ENCODE results near the gene PACRG. TPM values are rescaled to one million over a fixed set of nuclear protein-coding genes. Genes with fewer than 3 reads are reported as not detected.

Gene PACRG
- total and polyA plus RNA-seq, 2 of the 8 experiments (the other 6 are each of a cell fraction or from before 2014, with no cell fraction given), result 0.44 to 0.54 TPM

GRCh38 chr6:163356743-163357142 lies 629.0 kb downstream of the PACRG start (continued):
- TF ChIP-seq SAP30 (IDR thresholded peaks at IDR 0.05; ENCODE audit: insufficient read depth, insufficient replicate concordance, low read length) (no peak), CHD7 (IDR thresholded peaks at IDR 0.05; ENCODE audit: insufficient replicate concordance, low read length) (no peak), KDM1A (IDR thresholded peaks at IDR 0.05; ENCODE audit: borderline replicate concordance, low read length) (no peak), EZH2 (IDR thresholded peaks at IDR 0.05; ENCODE audit: low read depth, low read length, severe bottlenecking) (no peak), EGR1 (IDR thresholded peaks at IDR 0.05; ENCODE audit: borderline replicate concordance, low read depth, low read length) (no peak), POU5F1 (IDR thresholded peaks at IDR 0.05; ENCODE audit: low read depth, low read length) (no peak)
